Measurements from ENCODE around the gene TRIP13. TPM values are rescaled to one million over a fixed set of nuclear protein-coding genes. Genes with fewer than 3 reads are reported as not detected.
"Not testable (repeated sequence)": the region's sequence is repeated elsewhere in the genome, so short reads cannot be mapped to it uniquely, and the experiment has no call there.

The TRIP13 gene
- total and polyA plus RNA-seq, 2 donors: 1.6 to 8.7 TPM

DNA sequence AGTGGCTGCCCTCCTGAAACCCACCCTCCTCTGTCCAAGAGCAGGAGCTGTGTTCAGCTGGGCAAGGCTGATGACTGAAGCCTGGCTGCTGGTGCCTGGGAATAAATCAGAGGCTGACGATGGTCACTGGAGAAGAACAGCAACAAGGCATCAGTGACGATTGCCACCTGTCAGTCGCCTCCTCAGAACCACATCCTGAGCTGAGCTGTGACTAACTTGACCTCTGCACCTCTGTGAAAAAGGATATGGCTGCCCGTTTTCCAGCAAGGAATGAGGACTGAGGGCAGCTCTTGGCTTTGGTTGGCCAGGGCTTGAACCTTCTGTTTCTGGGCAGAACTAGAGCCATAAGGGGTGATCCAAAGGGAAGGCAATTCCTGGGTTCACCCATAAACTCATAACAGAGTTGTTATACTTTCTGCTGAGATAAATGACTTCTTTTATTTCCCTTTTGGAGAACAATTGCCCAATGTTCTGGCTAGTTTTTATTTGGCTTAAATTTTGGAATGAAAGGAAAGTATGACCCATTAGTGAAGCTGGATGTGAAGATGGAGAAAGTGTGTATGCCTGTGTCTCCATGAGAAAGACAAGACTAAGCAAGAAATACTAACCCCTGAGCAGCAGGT is 40.1 kb downstream of the TRIP13 start:
- no peak overlapping the region for H3K4me3 ChIP-seq (ENCODE audit: low read depth, low read length)
- no peak for DNase-seq (ENCODE audit: extremely low spot score)
- no peaks in the 10 kb centered on the region for H3K4me1 ChIP-seq (ENCODE audit: insufficient read depth)
- WGBS: 53% methylated on average over 4 of the region's 4 CpGs
- H3K27ac ChIP-seq (ENCODE audit: low read depth): peak overlapping the region; percentile 62
- no peaks in the 10 kb centered on the region for H3K36me3 ChIP-seq (ENCODE audit: insufficient read depth)

GRCh38 chr5:933251-933861 is 40.7 kb downstream of the TRIP13 start:
- H3K4me3 ChIP-seq (ENCODE audit: low read depth, low read length): no peak overlapping the region
- no peak overlapping the region for H3K27ac ChIP-seq (ENCODE audit: low read depth)
- WGBS: 70% methylated on average over 3 of the region's 3 CpGs
- no peaks in the 10 kb centered on the region for H3K4me1 ChIP-seq (ENCODE audit: insufficient read depth)
- no peaks in the 10 kb centered on the region for H3K36me3 ChIP-seq (ENCODE audit: insufficient read depth)
- DNase-seq (ENCODE audit: extremely low spot score): no peak

DNA sequence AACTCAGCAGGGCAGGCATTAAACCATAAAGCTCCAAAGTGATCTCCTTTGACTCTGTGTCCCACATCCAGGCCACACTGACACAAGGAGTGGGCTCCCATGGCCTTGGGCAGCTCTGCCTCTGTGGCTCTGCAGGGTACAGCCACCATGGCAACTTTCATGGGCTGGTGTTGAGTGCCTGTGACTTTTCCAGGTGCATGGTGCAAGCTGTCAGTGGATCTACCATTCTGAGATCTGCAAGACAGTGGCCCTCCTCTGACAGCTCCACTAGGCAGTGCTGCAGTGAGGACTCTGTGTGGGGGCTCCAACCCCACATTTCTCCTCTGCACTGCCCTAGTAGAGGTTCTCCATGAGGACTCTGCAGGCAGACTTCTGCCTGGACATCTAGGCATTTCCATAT is 41.3 kb downstream of the TRIP13 start:
- not testable (repeated sequence) for DNase-seq (ENCODE audit: extremely low spot score); H3K27ac ChIP-seq (ENCODE audit: low read depth); H3K36me3 ChIP-seq (ENCODE audit: insufficient read depth); H3K4me3 ChIP-seq (ENCODE audit: low read depth, low read length); H3K4me1 ChIP-seq (ENCODE audit: insufficient read depth)

DNA sequence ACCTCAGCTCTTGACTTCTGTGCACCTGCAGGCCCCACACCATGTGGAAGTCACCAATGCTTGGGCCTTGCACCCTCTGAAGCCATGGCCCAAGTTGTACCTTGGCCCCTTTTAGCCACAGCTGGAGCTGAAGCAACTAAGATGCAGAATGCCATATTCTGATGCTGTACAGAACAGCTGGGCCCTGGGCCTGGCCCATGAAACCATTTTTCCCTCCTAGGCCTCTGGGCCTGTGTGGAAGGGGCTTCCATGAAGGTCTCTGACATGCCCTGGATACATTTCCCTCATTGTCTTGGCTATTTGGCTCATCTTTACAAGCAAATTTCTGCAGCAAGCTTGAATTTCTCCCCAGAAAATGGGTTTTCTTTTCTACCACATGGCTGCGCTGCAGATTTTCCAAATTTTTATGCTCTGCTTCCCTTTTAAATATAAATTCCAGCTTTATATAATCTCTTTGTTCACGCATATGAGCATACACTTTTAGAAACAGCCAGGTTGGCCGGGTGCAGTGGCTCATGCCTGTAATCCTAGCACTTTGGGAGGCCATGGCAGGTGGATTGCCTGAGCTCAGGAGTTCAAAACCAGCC is 41.8 kb downstream of the TRIP13 start:
- H3K36me3 ChIP-seq (ENCODE audit: insufficient read depth); H3K4me3 ChIP-seq (ENCODE audit: low read depth, low read length); H3K27ac ChIP-seq (ENCODE audit: low read depth); H3K4me1 ChIP-seq (ENCODE audit: insufficient read depth); DNase-seq (ENCODE audit: extremely low spot score): not testable (repeated sequence)
- 86% methylated on average over 3 of the region's 3 CpGs for WGBS

DNA sequence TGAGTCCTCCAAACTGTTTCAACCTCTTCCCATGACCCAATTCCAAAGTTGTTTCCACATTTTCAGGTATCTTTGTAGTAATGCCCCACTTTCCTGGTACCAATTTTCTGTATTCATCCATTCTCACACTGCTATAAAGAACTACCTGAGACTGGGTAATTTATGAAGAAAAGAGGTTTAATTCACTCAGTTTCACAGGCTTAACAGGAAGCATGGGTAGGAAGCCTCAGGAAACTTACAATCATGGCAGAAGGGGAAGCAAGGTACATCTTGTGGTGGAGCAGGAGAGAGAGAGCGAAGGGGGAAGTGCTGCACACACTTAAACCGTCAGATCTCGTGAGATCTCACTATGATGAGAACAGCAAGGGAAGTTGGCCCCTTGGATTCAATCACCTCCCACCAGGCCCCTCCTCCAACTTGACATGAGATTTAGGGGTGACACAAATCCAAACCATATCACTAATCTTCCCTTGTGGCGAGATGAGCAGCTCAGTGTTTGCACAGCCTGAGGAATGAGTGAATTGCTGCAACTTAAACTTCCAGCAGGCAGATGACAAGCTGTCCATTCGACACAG is 42.9 kb downstream of the TRIP13 start:
- Histone ChIP-seq H3K4me3 (ENCODE audit: low read depth, low read length) (no peak overlapping the region), H3K36me3 (ENCODE audit: insufficient read depth) (no peaks in the 10 kb centered on the region), H3K27ac (ENCODE audit: low read depth) (no peak overlapping the region), H3K4me1 (ENCODE audit: insufficient read depth) (no peaks in the 10 kb centered on the region)
- WGBS: 84% methylated on average over 5 of the region's 5 CpGs
- no peak for DNase-seq (ENCODE audit: extremely low spot score)

- Histone ChIP-seq H3K4me3 (ENCODE audit: low read depth, low read length) (no peak overlapping the region), H3K4me1 (ENCODE audit: insufficient read depth) (no peaks in the 10 kb centered on the region), H3K27ac (ENCODE audit: low read depth) (no peak overlapping the region), H3K36me3 (ENCODE audit: insufficient read depth) (no peaks in the 10 kb centered on the region)
- DNase-seq (ENCODE audit: extremely low spot score): no peak
- WGBS: 90% methylated on average over 19 of the region's 19 CpGs
Observed at GRCh38 chr5:936149-937144, 43.8 kb downstream of the TRIP13 start.

DNA sequence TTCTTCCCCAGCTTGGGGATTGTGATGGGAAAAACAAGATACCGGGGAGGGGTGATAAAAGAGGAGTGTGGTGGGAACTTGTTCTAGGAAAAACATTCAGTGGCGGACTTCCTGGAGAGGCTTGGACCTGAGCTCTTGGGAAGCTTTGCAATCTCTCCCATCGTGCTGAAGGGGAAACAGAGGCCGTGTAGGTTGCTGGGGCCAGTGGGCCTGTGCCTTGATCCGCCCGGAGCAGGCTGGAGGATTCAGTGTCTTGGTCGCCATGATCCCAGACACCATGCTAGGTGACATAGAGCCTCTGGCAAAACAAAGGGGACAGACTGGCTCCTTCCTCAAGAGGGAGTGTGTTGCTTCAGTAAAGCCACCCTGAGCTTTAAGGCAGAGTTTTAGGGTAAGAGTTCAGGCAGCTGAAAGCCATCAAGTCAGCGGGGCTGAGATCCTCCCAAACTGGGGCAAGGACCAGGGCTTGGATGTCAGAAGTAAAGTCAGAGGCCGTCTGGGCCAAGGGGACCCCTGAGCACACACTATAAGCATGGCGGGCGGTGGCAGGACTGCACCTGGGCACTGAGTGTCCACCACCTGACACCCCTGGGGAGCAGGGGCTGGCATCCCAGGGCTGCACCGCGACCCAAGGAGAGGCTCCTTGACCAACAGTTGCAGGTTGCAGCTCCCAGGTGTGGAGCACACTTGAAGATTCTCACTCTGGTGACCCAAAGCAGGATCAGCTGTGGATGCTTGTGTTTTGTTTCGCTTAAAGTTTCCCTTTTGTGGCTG is 44.7 kb downstream of the TRIP13 start:
- 90% methylated on average over 14 of the region's 14 CpGs for whole genome bisulfite sequencing
- DNase-seq (ENCODE audit: extremely low spot score): no peak
- Histone ChIP-seq H3K4me3 (ENCODE audit: low read depth, low read length) (no peak overlapping the region), H3K27ac (ENCODE audit: low read depth) (no peak overlapping the region), H3K4me1 (ENCODE audit: insufficient read depth) (no peaks in the 10 kb centered on the region), H3K36me3 (ENCODE audit: insufficient read depth) (no peaks in the 10 kb centered on the region)

DNA sequence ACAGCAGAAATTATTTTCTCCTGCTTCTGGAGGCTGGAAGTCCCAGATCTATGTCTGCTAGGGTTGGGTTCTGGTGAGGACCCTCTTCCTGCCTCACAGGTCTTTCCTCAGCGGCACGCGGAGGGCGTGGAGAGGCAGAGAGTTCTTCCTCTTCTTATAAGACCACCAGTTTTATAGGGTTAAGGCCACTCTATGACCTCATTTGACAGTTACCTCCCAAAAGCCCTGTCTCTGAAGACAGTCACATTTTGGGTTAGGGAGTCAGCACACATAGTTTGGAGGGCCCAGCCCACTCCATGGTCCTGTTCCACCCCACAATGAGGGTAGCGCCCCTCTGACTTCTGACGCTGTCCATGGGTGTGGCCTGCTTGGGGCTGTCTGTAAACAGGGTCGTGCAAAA is 46.7 kb downstream of the TRIP13 start:
- no peak overlapping the region for H3K4me3 ChIP-seq (ENCODE audit: low read depth, low read length)
- DNase-seq (ENCODE audit: extremely low spot score): no peak
- WGBS: 80% methylated on average over 7 of the region's 7 CpGs
- no peaks in the 10 kb centered on the region for H3K36me3 ChIP-seq (ENCODE audit: insufficient read depth)
- no peaks in the 10 kb centered on the region for H3K4me1 ChIP-seq (ENCODE audit: insufficient read depth)
- H3K27ac ChIP-seq (ENCODE audit: low read depth): no peak overlapping the region

DNA sequence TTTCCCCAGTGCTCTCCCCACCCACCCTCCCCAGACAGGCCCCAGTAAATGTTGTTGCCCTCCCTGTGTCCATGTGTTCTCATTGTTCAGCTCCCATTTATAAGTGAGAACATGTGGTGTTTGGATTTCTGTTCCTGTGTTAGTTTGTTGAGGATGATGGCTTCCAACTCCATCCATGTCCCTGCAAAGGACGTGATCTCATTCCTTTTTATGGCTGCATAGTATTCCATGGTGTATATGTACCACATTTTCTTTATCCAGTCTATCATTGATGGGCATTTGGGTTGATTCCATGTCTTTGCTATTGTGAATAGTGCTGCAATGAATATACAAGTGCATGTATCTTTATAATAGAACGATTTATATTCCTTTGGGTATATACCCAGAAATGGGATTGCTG is 48.1 kb downstream of the TRIP13 start:
- not testable (repeated sequence) for H3K4me1 ChIP-seq (ENCODE audit: insufficient read depth); H3K4me3 ChIP-seq (ENCODE audit: low read depth, low read length); DNase-seq (ENCODE audit: extremely low spot score); H3K27ac ChIP-seq (ENCODE audit: low read depth); H3K36me3 ChIP-seq (ENCODE audit: insufficient read depth)
- 94% methylated on average over 2 of the region's 2 CpGs for WGBS

- WGBS: 81% methylated on average over 11 of the region's 11 CpGs
- DNase-seq (ENCODE audit: extremely low spot score): no peak
- no peak overlapping the region for H3K27ac ChIP-seq (ENCODE audit: low read depth)
- no peak overlapping the region for H3K4me3 ChIP-seq (ENCODE audit: low read depth, low read length)
- no peaks in the 10 kb centered on the region for H3K4me1 ChIP-seq (ENCODE audit: insufficient read depth)
- no peaks in the 10 kb centered on the region for H3K36me3 ChIP-seq (ENCODE audit: insufficient read depth)
Observed at GRCh38 chr5:943201-943917, 50.7 kb downstream of the TRIP13 start.

- DNase-seq (ENCODE audit: extremely low spot score): no peak
- 69% methylated on average over 7 of the region's 7 CpGs for WGBS
- no peak overlapping the region for H3K27ac ChIP-seq (ENCODE audit: low read depth)
Observed at GRCh38 chr5:943918-944620, 51.4 kb downstream of the TRIP13 start.

DNA sequence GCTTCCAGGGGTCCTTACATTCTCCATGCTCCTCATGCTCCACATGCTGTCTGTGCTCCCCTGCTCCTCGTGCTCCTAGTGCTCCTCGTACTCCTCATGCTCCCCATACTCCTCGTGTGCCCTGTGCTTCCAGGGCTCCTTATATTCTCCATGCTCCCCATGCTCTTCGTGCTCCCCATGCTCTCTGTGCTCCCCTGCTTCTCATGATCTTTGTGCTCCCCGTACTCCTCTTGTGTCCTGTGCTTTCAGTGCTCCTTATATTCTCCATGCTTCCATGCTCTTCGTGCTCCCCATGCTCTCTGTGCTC is 51.9 kb downstream of the TRIP13 start:
- no peak overlapping the region for H3K27ac ChIP-seq (ENCODE audit: low read depth)
- 90% methylated on average over 6 of the region's 6 CpGs for WGBS
- no peak overlapping the region for H3K4me3 ChIP-seq (ENCODE audit: low read depth, low read length)

More at GRCh38 chr5:943918-944620, 51.4 kb downstream of the TRIP13 start:
- no peaks in the 10 kb centered on the region for H3K4me1 ChIP-seq (ENCODE audit: insufficient read depth)
- no peaks in the 10 kb centered on the region for H3K36me3 ChIP-seq (ENCODE audit: insufficient read depth)
- no peak overlapping the region for H3K4me3 ChIP-seq (ENCODE audit: low read depth, low read length)

More for the DNA sequence above, 51.9 kb downstream of the TRIP13 start:
- H3K4me1 ChIP-seq (ENCODE audit: insufficient read depth): no peaks in the 10 kb centered on the region
- H3K36me3 ChIP-seq (ENCODE audit: insufficient read depth): no peaks in the 10 kb centered on the region
- no peak for DNase-seq (ENCODE audit: extremely low spot score)

Data from urinary bladder (tissue), 4 donors.